Activated CD8-positive, alpha-beta T cell treated with anti-CD3 and anti-CD28 coated beads for 36 hours (primary cell): ENCODE data around the gene ERGIC1. TPM values are rescaled to one million over a fixed set of nuclear protein-coding genes. Genes with fewer than 3 reads are reported as not detected.

ENCODE experiments used
- ATAC-seq: fragments of 200-7000 bp; cut with Tn5 transposase; one replicate; pipeline ENCODE4 v1.10.0; 2021; ENCODE audit warnings: mild to moderate bottlenecking, moderate library complexity
- CTCF ChIA-PET: fragments of 350-600 bp; sonication (Branson Sonifier 250); formaldehyde crosslinking; loops from one replicate; lab custom pipeline; 2021; ENCODE audit warnings: antibody characterized with exemption; lab: Charles Lee
- POLR2A ChIA-PET: fragments of 350-600 bp; sonication (Branson Sonifier 250); formaldehyde crosslinking; loops from one replicate; lab custom pipeline; 2021; ENCODE audit warnings: antibody characterized with exemption; lab: Charles Lee
- DNase-seq: peaks from one replicate; pipeline ENCODE4 v3.0.0-alpha.2; 2020
- H3K27ac Mint-ChIP-seq: one replicate; pipeline ENCODE4 v1.8.0; 2021; ENCODE audit warnings: mild to moderate bottlenecking, mixed read lengths
- H3K27me3 Mint-ChIP-seq: one replicate; pipeline ENCODE4 v1.8.0; 2021; ENCODE audit warnings: mixed read lengths
- H3K36me3 Mint-ChIP-seq: one replicate; pipeline ENCODE4 v1.8.0; 2021; ENCODE audit warnings: low read depth, mixed read lengths
- H3K4me1 Mint-ChIP-seq: one replicate; pipeline ENCODE4 v1.8.0; 2021; ENCODE audit warnings: low read depth, mixed read lengths
- H3K4me3 Mint-ChIP-seq: one replicate; pipeline ENCODE4 v1.8.0; 2021; ENCODE audit warnings: mild to moderate bottlenecking, moderate library complexity, mixed read lengths
- H3K9me3 Mint-ChIP-seq: one replicate; pipeline ENCODE4 v1.8.0; 2021; ENCODE audit warnings: mixed read lengths
- intact Hi-C: fragments of 100-400 bp; cut with micrococcal nuclease; formaldehyde crosslinking; loops from one replicate; pipeline ENCODE4 v1.10.0; 2022
- total RNA-seq, 2 experiments: library from RNA; stranded (reverse); gene quantifications; one replicate each; pipeline ENCODE4 v1.2.3, GENCODE V29; 2021
- TF ChIP-seq, protein P1 (sequence below): fragments of 200-600 bp; IDR thresholded peaks from one replicate; pipeline ENCODE4 v1.8.0; 2022; ENCODE audit warnings: antibody characterized with exemption, mild to moderate bottlenecking

ERGIC1 gene
- total RNA-seq, 2 experiments from 2014 or later = 56.1 to 57.0 TPM

DNA sequence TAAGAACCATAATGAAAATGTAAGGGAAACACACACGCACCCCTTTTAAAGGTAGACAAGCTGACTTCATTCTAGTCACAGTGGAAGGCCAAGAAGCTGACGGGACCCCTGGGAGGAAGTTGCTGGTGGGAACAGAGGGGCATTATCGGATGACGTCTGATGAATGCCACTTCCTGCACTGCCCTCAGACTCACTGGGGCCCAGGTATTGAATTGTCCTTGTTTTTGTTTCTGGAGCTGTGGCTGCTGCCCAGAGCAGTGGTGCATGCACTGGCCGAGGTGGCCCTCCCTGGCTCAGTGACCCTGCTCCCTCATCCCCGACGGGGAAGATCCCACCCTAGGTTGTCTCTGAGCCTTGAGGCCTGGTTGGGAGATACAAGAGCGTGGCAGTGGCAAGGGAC, 109.9 kb downstream of the ERGIC1 start:
- no peak overlapping the region for H3K4me3 Mint-ChIP-seq
- TF ChIP-seq, protein P1, sequence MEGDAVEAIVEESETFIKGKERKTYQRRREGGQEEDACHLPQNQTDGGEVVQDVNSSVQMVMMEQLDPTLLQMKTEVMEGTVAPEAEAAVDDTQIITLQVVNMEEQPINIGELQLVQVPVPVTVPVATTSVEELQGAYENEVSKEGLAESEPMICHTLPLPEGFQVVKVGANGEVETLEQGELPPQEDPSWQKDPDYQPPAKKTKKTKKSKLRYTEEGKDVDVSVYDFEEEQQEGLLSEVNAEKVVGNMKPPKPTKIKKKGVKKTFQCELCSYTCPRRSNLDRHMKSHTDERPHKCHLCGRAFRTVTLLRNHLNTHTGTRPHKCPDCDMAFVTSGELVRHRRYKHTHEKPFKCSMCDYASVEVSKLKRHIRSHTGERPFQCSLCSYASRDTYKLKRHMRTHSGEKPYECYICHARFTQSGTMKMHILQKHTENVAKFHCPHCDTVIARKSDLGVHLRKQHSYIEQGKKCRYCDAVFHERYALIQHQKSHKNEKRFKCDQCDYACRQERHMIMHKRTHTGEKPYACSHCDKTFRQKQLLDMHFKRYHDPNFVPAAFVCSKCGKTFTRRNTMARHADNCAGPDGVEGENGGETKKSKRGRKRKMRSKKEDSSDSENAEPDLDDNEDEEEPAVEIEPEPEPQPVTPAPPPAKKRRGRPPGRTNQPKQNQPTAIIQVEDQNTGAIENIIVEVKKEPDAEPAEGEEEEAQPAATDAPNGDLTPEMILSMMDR = no peak
- DNase-seq (no peak), ATAC-seq (no peak)
- ChIA-PET POLR2A (interaction anchor here (1.2 kb wide), 1 partner anchor 21 kb away, joined by 5 read pairs; no protein-coding TSS in a partner anchor), CTCF (interaction anchor here (1.9 kb wide), 1 partner anchor 11 kb away, joined by 5 read pairs; no protein-coding TSS in a partner anchor)
- no peaks in the 10 kb centered on the region for H3K9me3 Mint-ChIP-seq
- H3K36me3 Mint-ChIP-seq = peaks cover 3% of the 10 kb centered on the region
- H3K27ac Mint-ChIP-seq = no peak overlapping the region
- intact Hi-C loops = loop anchor here (10.0 kb wide), 1 partner anchor 479 kb away; no protein-coding TSS in a partner anchor
- H3K4me1 Mint-ChIP-seq = no peaks in the 10 kb centered on the region
- H3K27me3 Mint-ChIP-seq = no peaks in the 10 kb centered on the region

DNA sequence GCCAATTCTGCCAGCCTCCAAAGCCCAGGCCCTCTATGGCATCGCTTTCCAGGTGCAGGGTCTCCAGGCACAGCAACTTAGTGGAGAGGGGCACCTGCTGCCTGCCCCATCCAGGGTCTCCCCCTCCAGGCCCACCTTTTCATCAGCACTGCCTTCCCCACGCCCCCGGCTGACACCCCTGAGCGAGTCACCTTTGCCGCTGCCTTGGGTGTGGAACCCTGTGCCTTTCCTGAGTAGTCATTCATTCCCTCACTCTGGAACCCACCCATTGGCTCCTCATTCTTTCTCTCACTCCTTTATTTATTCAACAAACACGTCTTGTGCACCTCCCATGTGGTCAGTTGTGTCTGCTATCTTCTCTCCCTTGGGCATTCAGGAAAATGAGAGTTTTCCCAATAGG, 110.7 kb downstream of the ERGIC1 start:
- DNase-seq (no peak), ATAC-seq (no peak)
- H3K4me1 Mint-ChIP-seq = no peaks in the 10 kb centered on the region
- POLR2A ChIA-PET = interaction anchor here (1.2 kb wide), 1 partner anchor 20 kb away, joined by 5 read pairs; no protein-coding TSS in a partner anchor
- H3K9me3 Mint-ChIP-seq = no peaks in the 10 kb centered on the region
- TF ChIP-seq, protein P1 = no peak
- peak overlapping the region; percentile 15 for H3K27ac Mint-ChIP-seq
- intact Hi-C loops = loop anchor here (10.0 kb wide), 1 partner anchor 480 kb away; no protein-coding TSS in a partner anchor
- no peaks in the 10 kb centered on the region for H3K27me3 Mint-ChIP-seq
- H3K36me3 Mint-ChIP-seq = peaks cover 3% of the 10 kb centered on the region
- CTCF ChIA-PET = interaction anchor here (1.0 kb wide), 1 partner anchor 13 kb away, joined by 4 read pairs; no protein-coding TSS in a partner anchor
- H3K4me3 Mint-ChIP-seq = no peak overlapping the region

DNA sequence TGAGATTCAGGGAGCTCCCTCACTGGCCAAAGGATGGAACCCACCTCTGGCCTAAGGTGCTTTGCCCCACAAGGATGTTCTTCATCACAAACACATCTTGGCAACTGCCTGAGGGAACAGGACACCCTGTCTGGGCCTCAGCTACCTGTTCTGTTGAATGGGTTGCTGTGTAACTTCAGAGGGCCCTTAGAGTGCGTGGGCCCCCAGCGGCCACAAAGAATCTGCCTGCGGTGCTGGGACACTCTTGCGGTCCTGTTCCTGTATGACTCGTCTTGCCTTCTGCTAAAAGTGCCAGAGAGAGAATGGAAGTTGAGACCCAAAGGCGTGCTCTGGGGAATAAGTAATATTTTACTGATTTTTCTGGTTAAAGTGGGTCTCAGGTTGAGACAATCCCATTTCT, 111.1 kb downstream of the ERGIC1 start:
- POLR2A ChIA-PET = interaction anchor here (1.2 kb wide), 1 partner anchor 20 kb away, joined by 5 read pairs; no protein-coding TSS in a partner anchor
- H3K9me3 Mint-ChIP-seq = no peaks in the 10 kb centered on the region

GRCh38 chr5:172946146-172946545, 112.1 kb downstream of the ERGIC1 start:
- H3K27me3 Mint-ChIP-seq = no peaks in the 10 kb centered on the region
- no peak for ATAC-seq
- TF ChIP-seq, protein P1 = no peak
- intact Hi-C loops = loop anchor here (10.0 kb wide), 1 partner anchor 481 kb away; no protein-coding TSS in a partner anchor
- H3K9me3 Mint-ChIP-seq = no peaks in the 10 kb centered on the region
- ChIA-PET POLR2A (no interaction called here), CTCF (interaction anchor here (1.0 kb wide), 1 partner anchor 232 kb away, joined by 4 read pairs; no protein-coding TSS in a partner anchor)
- H3K4me1 Mint-ChIP-seq = no peaks in the 10 kb centered on the region
- H3K27ac Mint-ChIP-seq = no peak overlapping the region
- no peak for DNase-seq
- peaks cover 3% of the 10 kb centered on the region for H3K36me3 Mint-ChIP-seq
- no peak overlapping the region for H3K4me3 Mint-ChIP-seq

More for the DNA sequence above, 111.1 kb downstream of the ERGIC1 start:
- TF ChIP-seq, protein P1 = no peak
- CTCF ChIA-PET = interaction anchor here (1.0 kb wide), 1 partner anchor 13 kb away, joined by 4 read pairs; no protein-coding TSS in a partner anchor
- Mint-ChIP-seq H3K36me3 (peaks cover 3% of the 10 kb centered on the region), H3K4me1 (no peaks in the 10 kb centered on the region), H3K4me3 (no peak overlapping the region), H3K27ac (no peak overlapping the region), H3K27me3 (no peaks in the 10 kb centered on the region)
- ATAC-seq = no peak
- intact Hi-C loops = loop anchor here (10.0 kb wide), 1 partner anchor 480 kb away; no protein-coding TSS in a partner anchor
- no peak for DNase-seq

GRCh38 chr5:172949426-172949825, 115.4 kb downstream of the ERGIC1 start:
- H3K9me3 Mint-ChIP-seq = no peaks in the 10 kb centered on the region
- H3K27me3 Mint-ChIP-seq = no peaks in the 10 kb centered on the region
- ChIA-PET POLR2A (no interaction called here), CTCF (interaction anchor here (1.2 to 1.4 kb wide), 2 partner anchors 11 to 235 kb away, joined by 3 to 4 read pairs; no protein-coding TSS in a partner anchor)
- ATAC-seq (no peak), DNase-seq (no peak)
- peaks cover under 1% of the 10 kb centered on the region for H3K4me1 Mint-ChIP-seq
- H3K4me3 Mint-ChIP-seq = no peak overlapping the region
- H3K27ac Mint-ChIP-seq = no peak overlapping the region
- peaks cover 5% of the 10 kb centered on the region for H3K36me3 Mint-ChIP-seq
- TF ChIP-seq, protein P1 = no peak
- intact Hi-C loops = loop anchor here (10.0 kb wide), 1 partner anchor 485 kb away; no protein-coding TSS in a partner anchor
